Breast epithelium (tissue), 4 donors: ENCODE measurements around the gene PRMT9. TPM values are rescaled to one million over a fixed set of nuclear protein-coding genes. Genes with fewer than 3 reads are reported as not detected.

Experiments
- DNase-seq, 2 donors: peaks; one replicate each; pipeline ENCODE4 v3.0.0-alpha.2; 2019; ENCODE audit warnings: low spot score in 2 of 2
- H3K27ac ChIP-seq, 2 donors: fragments of 200-600 bp; sonication (generic) in 1 of 2; one replicate each; pipeline ENCODE4 v1.5.1; 2016 to 2019; ENCODE audit warnings: mild to moderate bottlenecking in 1 of 2
- H3K27me3 ChIP-seq, 2 donors: fragments of 200-600 bp; sonication (generic) in 1 of 2; one replicate each; pipeline versions ENCODE4 v1.5.1 to v1.6.0; 2017 to 2019; ENCODE audit warnings: control low read depth in 1 of 2, mild to moderate bottlenecking in 1 of 2
- H3K36me3 ChIP-seq: fragments of 200-600 bp; one replicate; pipeline ENCODE4 v1.5.1; 2019
- H3K4me1 ChIP-seq, 2 donors: fragments of 200-600 bp; sonication (generic); one replicate each; pipeline ENCODE4 v1.5.1; 2016 to 2019; ENCODE audit warnings: control low read depth in 1 of 2
- H3K4me3 ChIP-seq, 3 donors: fragments of 200-600 bp; sonication (generic); 1 replicate in 2 of 3; 2 replicates in 1 of 3; pipeline ENCODE4 v1.5.1; 2016 to 2019; ENCODE audit warnings: mild to moderate bottlenecking in 3 of 3, moderate library complexity in 2 of 3
- H3K9me3 ChIP-seq, 2 donors: fragments of 200-600 bp; sonication (generic) in 1 of 2; one replicate each; pipeline ENCODE4 v1.5.1; 2016 to 2019; ENCODE audit warnings: control low read depth in 1 of 2
- POLR2A ChIP-seq: fragments of 450-650 bp; IDR thresholded peaks from one replicate; pipeline ENCODE4 v1.6.1; 2016; ENCODE audit warnings: antibody characterized with exemption, mild to moderate bottlenecking, moderate library complexity
- POLR2AphosphoS5 ChIP-seq, 3 donors: sonication (generic); formaldehyde crosslinking; IDR thresholded peaks; one replicate each; pipeline ENCODE4 v1.6.1; 2017; ENCODE audit warnings: antibody characterized with exemption in 3 of 3
- intact Hi-C: fragments of 100-400 bp; cut with DNase I; formaldehyde crosslinking; loops from one replicate; pipeline ENCODE4 v1.15.1; 2023; ENCODE audit warnings: low total_unique reads
- total RNA-seq, 3 donors: library from RNA; depleted of rRNA; stranded (reverse); fragments of >200 nt; gene quantifications; one replicate each; pipeline ENCODE4 v1.1.0, GENCODE V29; 2016
- TF ChIP-seq, protein P1 (sequence below), 3 donors: fragments of 450-650 bp; IDR thresholded peaks; one replicate each; pipeline ENCODE4 v1.5.1; 2016 to 2017; ENCODE audit warnings: antibody characterized with exemption in 3 of 3, mild to moderate bottlenecking in 3 of 3, moderate library complexity in 3 of 3

PRMT9 gene
- total RNA-seq, 3 donors from 2014 or later: 7.8 to 21.8 (median 10.5) TPM

DNA sequence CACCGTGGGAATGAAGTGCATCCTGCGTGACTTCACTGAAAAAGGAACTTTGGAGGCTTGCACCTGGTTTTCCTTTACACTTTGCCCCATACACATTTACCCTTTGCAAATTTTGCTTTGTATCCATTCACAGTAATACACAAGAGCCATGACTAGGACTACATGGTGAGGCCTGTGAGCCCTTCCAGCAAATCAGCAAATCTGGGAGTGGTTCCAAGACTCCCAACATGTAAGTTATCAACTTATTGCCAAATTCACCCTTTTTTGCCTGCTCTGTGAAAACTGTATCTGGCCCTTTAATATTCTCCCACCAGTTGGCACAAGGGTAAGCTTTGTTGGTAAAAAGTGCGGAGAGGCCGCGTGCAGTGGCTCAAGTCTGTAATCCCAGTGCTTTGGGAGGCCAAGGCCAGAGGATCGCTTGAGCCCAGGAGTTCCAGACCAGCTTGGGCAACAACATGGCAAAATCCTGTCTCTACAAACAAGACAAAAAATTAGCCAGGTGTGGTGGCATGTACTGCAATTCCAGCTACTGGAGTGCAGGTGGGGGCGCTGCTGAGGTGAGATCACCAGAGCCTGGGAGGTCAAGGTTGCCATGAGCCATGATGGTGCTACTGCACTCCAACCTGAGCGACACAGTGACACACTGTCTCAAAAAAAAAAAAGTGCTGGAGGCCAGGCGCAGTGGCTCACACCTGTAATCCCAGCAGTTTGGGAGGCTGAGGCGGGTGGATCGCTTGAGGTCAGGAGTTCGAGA, 5.0 kb downstream of the PRMT9 start:
- DNase-seq: no peak
- TF ChIP-seq POLR2AphosphoS5 (IDR thresholded peaks at IDR 0.05) (no peak), POLR2A (no peak)
- TF ChIP-seq, protein P1, sequence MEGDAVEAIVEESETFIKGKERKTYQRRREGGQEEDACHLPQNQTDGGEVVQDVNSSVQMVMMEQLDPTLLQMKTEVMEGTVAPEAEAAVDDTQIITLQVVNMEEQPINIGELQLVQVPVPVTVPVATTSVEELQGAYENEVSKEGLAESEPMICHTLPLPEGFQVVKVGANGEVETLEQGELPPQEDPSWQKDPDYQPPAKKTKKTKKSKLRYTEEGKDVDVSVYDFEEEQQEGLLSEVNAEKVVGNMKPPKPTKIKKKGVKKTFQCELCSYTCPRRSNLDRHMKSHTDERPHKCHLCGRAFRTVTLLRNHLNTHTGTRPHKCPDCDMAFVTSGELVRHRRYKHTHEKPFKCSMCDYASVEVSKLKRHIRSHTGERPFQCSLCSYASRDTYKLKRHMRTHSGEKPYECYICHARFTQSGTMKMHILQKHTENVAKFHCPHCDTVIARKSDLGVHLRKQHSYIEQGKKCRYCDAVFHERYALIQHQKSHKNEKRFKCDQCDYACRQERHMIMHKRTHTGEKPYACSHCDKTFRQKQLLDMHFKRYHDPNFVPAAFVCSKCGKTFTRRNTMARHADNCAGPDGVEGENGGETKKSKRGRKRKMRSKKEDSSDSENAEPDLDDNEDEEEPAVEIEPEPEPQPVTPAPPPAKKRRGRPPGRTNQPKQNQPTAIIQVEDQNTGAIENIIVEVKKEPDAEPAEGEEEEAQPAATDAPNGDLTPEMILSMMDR (IDR thresholded peaks at IDR 0.05): no peak
- H3K9me3 ChIP-seq: no peaks in the 10 kb centered on the region
- no peak overlapping the region for H3K4me3 ChIP-seq
- H3K4me1 ChIP-seq: peaks cover 0 to 3% of the 10 kb centered on the region in 2 donors
- no peak overlapping the region for H3K27ac ChIP-seq
- intact Hi-C loops: no loop called here
- H3K27me3 ChIP-seq: no peaks in the 10 kb centered on the region
- no peaks in the 10 kb centered on the region for H3K36me3 ChIP-seq

DNA sequence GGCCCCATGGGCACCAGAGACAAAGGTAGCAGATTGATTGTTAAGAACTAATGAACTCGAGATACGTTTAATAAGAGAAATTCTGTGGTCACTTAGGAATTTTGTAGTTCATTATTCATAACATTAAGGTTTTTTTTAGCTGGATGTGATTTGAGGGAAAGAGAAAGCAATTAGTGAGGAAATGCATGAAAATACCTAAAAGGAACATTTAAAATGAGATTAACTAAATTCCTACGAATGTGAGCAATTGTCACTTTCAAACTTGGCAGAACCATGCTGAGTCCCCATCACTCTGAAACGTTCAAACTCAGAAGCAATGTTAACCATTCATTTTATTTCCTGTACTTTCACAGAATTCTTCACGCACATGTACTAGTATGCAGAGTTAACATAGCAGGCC, 5.9 kb downstream of the PRMT9 start:
- no peak for DNase-seq
- H3K36me3 ChIP-seq: no peaks in the 10 kb centered on the region
- no peak overlapping the region for H3K4me3 ChIP-seq
- H3K27ac ChIP-seq: no peak overlapping the region
- TF ChIP-seq, protein P1 (IDR thresholded peaks at IDR 0.05): no peak
- TF ChIP-seq POLR2A: no peak
- no peak for TF ChIP-seq POLR2AphosphoS5 (IDR thresholded peaks at IDR 0.05)
- intact Hi-C loops: no loop called here
- H3K27me3 ChIP-seq: no peaks in the 10 kb centered on the region
- H3K4me1 ChIP-seq: peaks cover 0 to 2% of the 10 kb centered on the region in 2 donors
- H3K9me3 ChIP-seq: no peaks in the 10 kb centered on the region

DNA sequence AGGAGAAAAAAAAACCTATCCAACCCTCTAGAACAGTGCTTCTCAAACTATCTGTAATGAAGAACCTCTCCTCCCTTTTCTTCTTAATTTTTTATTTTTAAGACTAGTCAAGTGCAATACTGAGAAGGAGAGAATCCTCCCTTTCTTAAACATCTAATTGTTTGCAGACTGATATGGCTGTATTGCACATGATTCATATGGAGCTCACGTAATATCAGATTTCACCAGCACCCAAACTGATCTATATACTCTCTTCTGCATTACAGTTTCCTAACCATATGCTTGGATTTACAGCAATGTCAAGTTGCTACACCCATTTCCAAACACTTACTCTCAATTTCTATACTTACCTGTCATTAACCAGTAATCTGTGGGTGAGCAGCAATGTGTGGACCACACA, 9.5 kb downstream of the PRMT9 start:
- H3K27me3 ChIP-seq: no peaks in the 10 kb centered on the region
- intact Hi-C loops: no loop called here
- H3K27ac ChIP-seq: no peak overlapping the region
- no peaks in the 10 kb centered on the region for H3K36me3 ChIP-seq
- H3K9me3 ChIP-seq: no peaks in the 10 kb centered on the region
- no peak for TF ChIP-seq POLR2AphosphoS5 (IDR thresholded peaks at IDR 0.05)
- TF ChIP-seq, protein P1 (IDR thresholded peaks at IDR 0.05): no peak
- no peak for TF ChIP-seq POLR2A
- DNase-seq: no peak
- H3K4me3 ChIP-seq: no peak overlapping the region
- no peaks in the 10 kb centered on the region for H3K4me1 ChIP-seq

DNA sequence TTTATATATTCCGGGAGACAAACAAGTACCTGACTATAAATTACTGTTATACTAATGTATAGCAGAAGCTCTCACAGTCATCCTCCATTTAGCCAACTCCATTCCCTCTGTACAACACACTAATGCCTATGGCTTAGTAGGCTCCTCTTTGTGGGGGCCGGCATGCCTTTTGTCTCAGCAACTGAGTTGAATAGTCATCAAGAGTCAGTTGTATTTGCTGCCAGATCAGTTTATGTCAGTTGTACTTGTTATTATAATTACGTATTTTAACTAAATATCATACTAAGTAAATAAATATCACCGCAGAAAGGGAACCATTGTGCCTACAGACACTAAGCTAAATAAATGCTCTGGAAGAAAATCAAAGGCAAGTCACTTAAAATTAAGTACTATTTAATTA, 9.9 kb downstream of the PRMT9 start:
- no peaks in the 10 kb centered on the region for H3K36me3 ChIP-seq
- intact Hi-C loops: no loop called here
- TF ChIP-seq, protein P1 (IDR thresholded peaks at IDR 0.05): no peak
- no peak overlapping the region for H3K4me3 ChIP-seq
- DNase-seq: no peak
- H3K27me3 ChIP-seq: no peaks in the 10 kb centered on the region
- no peaks in the 10 kb centered on the region for H3K4me1 ChIP-seq
- H3K9me3 ChIP-seq: no peaks in the 10 kb centered on the region
- no peak overlapping the region for H3K27ac ChIP-seq

DNA sequence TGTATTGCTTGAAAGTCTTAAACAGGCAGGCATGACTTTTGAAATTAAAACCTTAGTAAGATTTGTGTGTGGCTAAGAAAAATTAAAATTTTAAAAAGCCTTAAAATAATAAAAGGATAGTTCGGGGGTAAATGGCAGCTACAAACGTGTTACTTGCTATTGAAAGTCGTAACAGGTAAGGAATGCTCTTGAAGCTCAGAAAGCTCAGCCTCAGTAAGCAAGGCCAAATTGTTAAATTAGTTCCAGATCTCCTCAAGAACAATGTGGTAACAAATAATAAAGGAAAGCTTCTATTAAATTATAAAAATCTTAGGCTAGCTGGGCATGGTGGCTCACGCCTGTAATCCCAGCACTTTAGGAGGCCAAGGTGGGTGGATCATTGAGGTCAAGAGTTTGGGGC, 25.5 kb downstream of the PRMT9 start:
- intact Hi-C loops: no loop called here
- no peak for DNase-seq
- H3K4me3 ChIP-seq: no peak overlapping the region
- H3K9me3 ChIP-seq: no peaks in the 10 kb centered on the region
- no peaks in the 10 kb centered on the region for H3K36me3 ChIP-seq
- no peaks in the 10 kb centered on the region for H3K27me3 ChIP-seq
- H3K27ac ChIP-seq: no peak overlapping the region
- TF ChIP-seq POLR2AphosphoS5 (IDR thresholded peaks at IDR 0.05) (no peak), POLR2A (no peak)
- TF ChIP-seq, protein P1 (IDR thresholded peaks at IDR 0.05): no peak
- no peaks in the 10 kb centered on the region for H3K4me1 ChIP-seq
